Endodermal cell (in vitro differentiated cells): Measurements from ENCODE around the gene RNF114. TPM values are rescaled to one million over a fixed set of nuclear protein-coding genes. Genes with fewer than 3 reads are reported as not detected.
"Not testable (repeated sequence)": the region's sequence is repeated elsewhere in the genome, so short reads cannot be mapped to it uniquely, and the experiment has no call there.

Experiments
- DNase-seq: peaks from one replicate; pipeline ENCODE4 v3.0.0-alpha.2; 2017
- H3K27ac ChIP-seq: 2 replicates; pipeline ENCODE4 v1.5.1; 2013; ENCODE audit warnings: mild to moderate bottlenecking, low read depth, low read length, moderate library complexity
- H3K27me3 ChIP-seq: 2 replicates; pipeline ENCODE4 v1.6.1; 2013; ENCODE audit warnings: mild to moderate bottlenecking, low read length, moderate library complexity; ENCODE audit not compliant: insufficient read depth, control insufficient read depth, poor library complexity, severe bottlenecking
- H3K36me3 ChIP-seq: 2 replicates; pipeline ENCODE4 v1.7.0; 2013; ENCODE audit warnings: mild to moderate bottlenecking, low read length, moderate library complexity; ENCODE audit not compliant: control insufficient read depth, insufficient read depth
- H3K4me1 ChIP-seq: one replicate; pipeline ENCODE4 v1.7.0; 2013; ENCODE audit warnings: low read length; ENCODE audit not compliant: control insufficient read depth, insufficient read depth
- H3K4me3 ChIP-seq: 2 replicates; pipeline ENCODE4 v1.5.1; 2013; ENCODE audit warnings: mild to moderate bottlenecking, low read length, moderate library complexity
- H3K9ac ChIP-seq: 2 replicates; pipeline ENCODE4 v1.6.1; 2013; ENCODE audit warnings: mild to moderate bottlenecking, low read length, moderate library complexity; ENCODE audit not compliant: poor library complexity, severe bottlenecking; ENCODE audit errors: extremely low read depth
- H3K9me3 ChIP-seq: 2 replicates; pipeline ENCODE4 v1.6.1; 2013; ENCODE audit warnings: mild to moderate bottlenecking, low read length, moderate library complexity; ENCODE audit not compliant: control insufficient read depth
- H3K27ac Mint-ChIP-seq: 2 replicates; pipeline ENCODE4 v1.8.0; 2020; ENCODE audit warnings: mixed read lengths
- H3K27me3 Mint-ChIP-seq: 2 replicates; pipeline ENCODE4 v1.8.0; 2021; ENCODE audit warnings: mild to moderate bottlenecking, mixed read lengths; ENCODE audit not compliant: insufficient read depth
- H3K36me3 Mint-ChIP-seq: 2 replicates; pipeline ENCODE4 v1.8.0; 2020; ENCODE audit warnings: low read depth, mixed read lengths
- H3K4me1 Mint-ChIP-seq: 2 replicates; pipeline ENCODE4 v1.8.0; 2020; ENCODE audit warnings: mixed read lengths
- H3K4me3 Mint-ChIP-seq: 2 replicates; pipeline ENCODE4 v1.8.0; 2020; ENCODE audit warnings: mild to moderate bottlenecking, moderate library complexity, mixed read lengths
- H3K9me3 Mint-ChIP-seq: 2 replicates; pipeline ENCODE4 v1.8.0; 2020; ENCODE audit warnings: mild to moderate bottlenecking, mixed read lengths
- CTCF ChIP-seq: fragments of 200-600 bp; sonication (generic); conservative IDR thresholded peaks from 2 replicates; pipeline ENCODE4 v1.5.0; 2021; ENCODE audit warnings: antibody characterized with exemption, mild to moderate bottlenecking
- WGBS, 2 experiments: methylation state at CpG; one replicate each; pipeline versions ENCODE4 v1.1.5 to v1.1.7; 2013; ENCODE audit warnings: missing lambda C conversion rate in 2 of 2, mixed read lengths in 1 of 2; ENCODE audit not compliant: insufficient coverage in 1 of 2, insufficient read length in 1 of 2; 5-methylcytosine and 5-hydroxymethylcytosine counted together
- total RNA-seq, 2 donors: library from RNA; stranded (reverse); fragmentation: NEBNext Ultra II Directional in 1 of 2; extraction: Animal tissue kit (Norgen Biotek cat#: 25700) in 1 of 2; gene quantifications; 2 replicates in 1 of 2; 3 replicates in 1 of 2; pipeline ENCODE4 v1.2.1, GENCODE V29; 2021

The RNF114 gene
- total RNA-seq, 2 donors from 2014 or later = 48.8 to 52.5 TPM

DNA sequence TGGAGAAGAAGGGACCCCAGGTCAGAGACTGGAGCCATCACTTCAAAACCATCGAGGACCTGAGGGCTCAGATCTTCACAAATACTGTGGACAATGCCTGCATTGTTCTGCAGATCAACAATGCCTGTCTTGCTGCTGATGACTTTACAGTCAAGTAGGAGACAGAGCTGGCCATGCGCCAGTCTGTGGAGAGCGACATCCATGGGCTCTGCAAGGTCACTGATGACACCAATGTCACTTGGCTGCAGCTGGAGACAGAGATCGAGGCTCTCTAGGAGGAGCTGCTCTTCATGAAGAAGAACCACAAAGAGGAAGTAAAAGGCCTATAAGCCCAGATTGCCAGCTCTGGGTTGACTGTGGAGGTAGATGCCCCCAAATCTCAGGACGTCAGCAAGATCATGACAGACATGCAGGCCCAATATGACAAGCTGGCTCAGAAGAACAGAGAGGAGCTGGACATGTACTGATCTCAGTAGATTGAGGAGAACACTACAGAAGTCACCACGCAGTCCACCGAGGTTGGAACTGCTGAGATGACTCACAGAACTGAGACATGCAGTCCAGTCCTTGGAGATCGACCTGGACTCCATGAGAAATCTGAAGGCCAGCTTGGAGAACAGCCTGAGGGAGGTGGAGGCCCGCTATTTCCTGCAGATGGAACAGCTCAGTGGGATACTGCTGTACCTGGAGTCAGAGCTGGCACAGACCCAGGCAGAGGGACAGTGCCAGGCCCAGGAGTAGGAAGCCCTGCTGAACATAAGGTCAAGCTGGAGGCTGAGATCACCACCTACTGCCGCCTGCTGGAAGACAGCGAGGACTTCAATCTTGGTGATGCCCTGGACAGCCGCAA is 21.1 kb downstream of the RNF114 start:
- peaks cover 56% of the 10 kb centered on the region for H3K36me3 Mint-ChIP-seq
- DNase-seq = peak; percentile 67

DNA sequence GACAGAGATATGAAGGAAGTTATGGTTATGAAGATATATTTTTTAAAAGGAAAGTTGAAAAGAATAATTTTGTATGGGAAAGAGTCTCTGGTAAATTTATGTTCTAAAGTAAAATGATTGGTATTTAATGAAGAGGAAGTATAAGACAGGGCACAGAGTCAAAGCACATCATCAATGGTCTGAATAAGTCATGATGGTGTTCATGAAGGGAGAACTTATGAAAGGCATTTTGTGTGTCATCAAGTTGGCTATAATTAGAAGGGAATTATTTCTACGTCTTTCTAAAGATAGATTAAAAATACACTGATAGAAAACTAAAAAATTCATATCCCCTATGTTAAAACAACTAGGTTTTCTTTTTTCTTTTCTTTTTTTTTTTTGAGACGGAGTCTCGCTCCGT is 25.2 kb downstream of the RNF114 start:
- Mint-ChIP-seq H3K27ac (no peak overlapping the region), H3K4me1 (peaks cover 13% of the 10 kb centered on the region), H3K27me3 (no peaks in the 10 kb centered on the region), H3K4me3 (no peak overlapping the region), H3K9me3 (peaks cover 6% of the 10 kb centered on the region), H3K36me3 (peaks cover 29% of the 10 kb centered on the region)
- Histone ChIP-seq H3K27ac (no peak overlapping the region), H3K4me3 (no peak overlapping the region), H3K36me3 (peaks cover 18% of the 10 kb centered on the region), H3K9me3 (peaks cover 16% of the 10 kb centered on the region), H3K4me1 (no peaks in the 10 kb centered on the region), H3K9ac (no peak overlapping the region), H3K27me3 (no peaks in the 10 kb centered on the region)
- TF ChIP-seq CTCF = no peak
- no peak for DNase-seq
- WGBS, 2 experiments = 83 to 91% methylated on average over 1 to 3 of the region's 4 CpGs

More for the DNA sequence above, 21.1 kb downstream of the RNF114 start:
- H3K27ac Mint-ChIP-seq, H3K27me3 ChIP-seq, H3K9ac ChIP-seq, H3K4me3 ChIP-seq, H3K27ac ChIP-seq, H3K4me1 ChIP-seq, H3K4me3 Mint-ChIP-seq, H3K4me1 Mint-ChIP-seq, H3K9me3 Mint-ChIP-seq, H3K27me3 Mint-ChIP-seq: not testable (repeated sequence)
- peaks cover 46% of the 10 kb centered on the region for H3K36me3 ChIP-seq
- TF ChIP-seq CTCF = peak; percentile 60
- peaks cover 16% of the 10 kb centered on the region for H3K9me3 ChIP-seq
- 93 to 96% methylated on average over 8 to 12 of the region's 12 CpGs for WGBS, 2 experiments

DNA sequence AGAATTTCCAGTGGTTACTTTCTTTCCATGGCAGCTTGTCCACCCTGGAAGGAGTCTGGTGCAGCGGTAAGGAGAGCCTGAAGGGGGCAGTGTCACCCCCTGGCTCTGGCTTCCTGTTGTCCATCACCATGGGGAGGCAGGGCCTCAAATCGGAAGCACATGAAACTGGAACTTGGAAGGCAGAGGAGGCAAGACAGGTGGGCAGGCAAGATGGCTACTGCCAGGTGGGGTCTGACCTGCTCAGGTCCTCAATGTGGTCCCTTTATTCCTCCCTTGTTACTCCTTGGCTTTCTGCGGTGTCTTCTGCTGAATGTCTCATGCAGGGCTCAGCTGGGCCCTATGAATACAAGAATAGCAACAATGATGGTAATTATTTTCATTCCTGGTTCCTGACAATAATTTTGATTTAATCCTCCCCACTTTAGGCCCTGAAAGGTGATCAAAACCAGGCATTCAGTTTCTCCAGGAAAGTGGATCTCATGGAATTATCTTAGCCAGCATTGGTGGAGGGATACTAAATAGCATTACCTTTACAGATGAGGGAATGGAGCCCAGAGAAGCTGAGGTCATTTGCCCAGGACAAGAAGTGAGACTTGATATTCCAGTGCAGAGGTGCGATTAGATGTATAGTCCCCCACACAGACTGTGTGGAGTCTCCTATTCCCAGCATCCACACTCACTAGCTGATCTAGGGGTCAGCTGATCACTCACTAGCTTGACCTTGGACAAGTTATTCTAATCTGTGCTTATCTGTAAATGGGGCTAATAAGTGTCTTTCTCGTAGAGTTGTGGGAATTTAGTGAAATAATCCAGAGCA is 29.0 kb downstream of the RNF114 start:
- Mint-ChIP-seq H3K4me3 (no peak overlapping the region), H3K9me3 (peaks cover 2% of the 10 kb centered on the region), H3K27ac (peak overlapping the region; percentile 55), H3K36me3 (peaks cover 5% of the 10 kb centered on the region), H3K27me3 (no peaks in the 10 kb centered on the region), H3K4me1 (peaks cover 19% of the 10 kb centered on the region)
- WGBS, 2 experiments = 57 to 63% methylated on average over 5 of the region's 5 CpGs
- no peak overlapping the region for H3K27ac ChIP-seq
- H3K4me1 ChIP-seq = no peaks in the 10 kb centered on the region
- peak; percentile 93 for TF ChIP-seq CTCF
- peaks cover under 1% of the 10 kb centered on the region for H3K36me3 ChIP-seq
- H3K4me3 ChIP-seq = no peak overlapping the region
- peak; percentile 93 for DNase-seq
- H3K9ac ChIP-seq = no peak overlapping the region
- H3K9me3 ChIP-seq = peaks cover 11% of the 10 kb centered on the region
- no peaks in the 10 kb centered on the region for H3K27me3 ChIP-seq
